Panc1 (cell line): ENCODE results near the gene KCNAB1.

Experiments
- CTCF ChIP-seq: fragments of 450-650 bp; IDR thresholded peaks from 2 replicates; pipeline ENCODE4 v1.5.1; 2017; ENCODE audit warnings: mild to moderate bottlenecking
- REST ChIP-seq, 2 experiments: IDR thresholded peaks; 2 replicates each; pipeline ENCODE4 v1.6.1; 2011 to 2012; ENCODE audit warnings: low read depth in 2 of 2, control low read depth in 1 of 2, low read length in 1 of 2, mild to moderate bottlenecking in 1 of 2, moderate library complexity in 1 of 2; ENCODE audit not compliant: insufficient read depth in 1 of 2

- TF ChIP-seq CTCF (no peak), REST (IDR thresholded peaks at IDR 0.05; ENCODE audit: insufficient read depth in 1 of 2, low read depth in 2 of 2, low read length in 1 of 2) (no peak)
Observed at GRCh38 chr3:156539051-156539450, 418.7 kb downstream of the KCNAB1 start.
